GM18499 (cell line): ENCODE measurements around the gene MRPL18.

ENCODE experiments used
- ATAC-seq: cut with Tn5 transposase; IDR thresholded peaks from one replicate; pipeline ENCODE4 v1.9.1; 2021; ENCODE audit warnings: moderate number of reproducible peaks; ENCODE audit not compliant: insufficient read depth, unreplicated experiment

MRPL18 gene

DNA sequence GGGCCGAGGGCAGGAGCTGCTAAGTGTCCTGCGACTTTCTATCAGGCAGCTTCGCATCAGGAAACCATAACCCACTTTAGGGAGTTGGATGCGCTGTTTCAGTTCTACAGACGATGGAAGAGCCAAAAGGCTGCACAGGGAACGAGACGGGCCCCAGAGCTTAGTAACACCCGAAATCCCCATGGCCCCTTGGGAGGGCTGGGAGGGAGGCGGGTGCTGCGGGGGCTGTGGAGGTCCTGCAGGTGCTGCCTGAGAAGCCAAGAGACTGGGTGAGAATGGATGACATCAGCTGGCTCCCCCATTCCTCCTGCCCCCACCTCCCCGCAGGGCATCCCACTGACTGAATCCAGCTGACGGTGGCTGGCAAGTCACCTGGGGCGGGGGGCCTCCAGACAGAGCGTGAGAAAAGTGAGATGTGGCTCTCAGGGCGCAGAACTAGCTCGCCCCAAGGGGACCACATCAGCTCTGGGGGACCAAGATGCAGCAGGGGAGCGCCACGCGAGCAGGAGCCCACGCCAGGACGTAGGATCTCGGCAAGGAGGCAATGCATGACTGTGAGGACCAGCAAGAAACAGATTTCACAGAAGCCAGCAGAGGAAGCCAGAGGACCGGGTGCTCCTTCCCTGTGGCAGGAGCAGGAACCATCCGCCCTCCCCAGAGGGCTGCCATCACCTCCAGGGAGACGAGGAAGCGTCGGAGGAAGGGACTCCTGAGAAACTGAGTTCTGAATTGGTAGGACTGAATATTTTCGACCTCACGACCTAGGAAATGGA is 46.6 kb downstream of the MRPL18 start:
- ATAC-seq: no peak

DNA sequence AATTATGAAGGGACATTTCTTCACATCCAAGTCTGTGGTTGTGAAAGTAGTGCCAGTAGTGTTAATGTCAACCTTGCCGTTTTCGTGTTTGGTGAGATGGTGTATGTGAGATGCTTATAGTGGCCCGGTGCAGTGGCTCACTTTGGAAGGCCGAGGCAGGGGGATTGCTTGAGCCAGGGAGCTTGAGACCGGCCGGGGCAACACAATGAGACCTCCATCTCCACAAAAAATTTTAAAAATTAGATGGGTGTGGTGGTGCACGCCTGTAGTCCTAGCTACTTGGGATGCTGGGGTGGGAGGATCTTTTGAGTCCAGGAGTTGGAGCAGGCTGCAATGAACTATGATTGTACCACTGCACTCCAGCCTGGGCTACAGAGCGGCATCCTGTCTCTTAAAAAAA is 47.2 kb downstream of the MRPL18 start:
- no peak for ATAC-seq

DNA sequence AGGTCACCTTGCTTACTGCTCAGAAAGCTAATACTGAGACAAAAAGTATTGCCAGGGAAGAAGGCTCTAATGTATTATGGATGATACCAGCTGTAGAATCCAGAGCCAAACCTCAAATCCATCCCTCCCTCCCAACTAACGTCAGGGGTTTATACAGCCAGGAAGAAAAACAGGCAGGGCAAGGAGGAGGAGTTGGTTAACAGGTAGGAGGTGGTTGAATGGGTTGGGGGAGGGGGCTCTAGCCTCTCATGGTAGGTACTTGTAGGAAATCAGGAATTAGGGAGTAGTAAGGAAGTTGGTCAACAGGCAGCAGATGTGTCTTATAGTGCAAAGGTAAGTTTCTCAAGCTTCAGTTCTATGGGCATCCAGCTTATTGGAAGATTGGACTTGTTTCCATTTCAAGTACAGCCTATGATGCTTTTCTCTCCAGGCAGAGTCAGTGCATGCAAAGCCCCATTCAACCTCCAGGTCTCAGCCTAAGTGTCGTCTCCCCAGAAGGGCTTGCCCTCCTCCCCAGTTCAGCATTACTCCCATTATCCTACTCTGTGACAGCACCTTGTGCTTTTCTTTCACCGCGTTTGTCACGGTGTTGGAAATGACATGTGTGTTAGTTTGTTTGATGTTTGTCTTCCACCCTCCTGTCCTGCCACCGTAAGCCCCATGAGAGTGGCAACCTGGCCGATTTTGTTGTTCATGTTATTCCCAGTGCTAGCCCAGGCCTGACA is 47.9 kb downstream of the MRPL18 start:
- no peak for ATAC-seq

DNA sequence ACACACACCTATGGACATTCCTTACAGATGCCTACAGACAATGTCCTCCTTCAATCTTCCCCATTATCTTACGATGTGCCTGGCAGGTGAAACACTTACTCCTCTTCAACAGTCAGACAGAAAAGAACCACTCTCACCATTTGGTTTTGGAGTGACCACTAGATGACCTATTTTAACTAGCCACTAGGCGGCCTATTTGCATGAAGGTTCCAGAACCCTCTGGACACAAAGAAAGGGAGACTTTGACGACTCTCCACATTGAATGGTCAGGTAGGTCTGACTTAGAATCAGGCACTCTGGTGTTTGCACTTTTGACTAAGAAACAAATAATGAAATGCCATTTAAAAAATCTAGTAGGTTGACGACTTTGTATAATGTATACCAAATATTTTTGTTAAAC is 51.8 kb downstream of the MRPL18 start:
- ATAC-seq: no peak

DNA sequence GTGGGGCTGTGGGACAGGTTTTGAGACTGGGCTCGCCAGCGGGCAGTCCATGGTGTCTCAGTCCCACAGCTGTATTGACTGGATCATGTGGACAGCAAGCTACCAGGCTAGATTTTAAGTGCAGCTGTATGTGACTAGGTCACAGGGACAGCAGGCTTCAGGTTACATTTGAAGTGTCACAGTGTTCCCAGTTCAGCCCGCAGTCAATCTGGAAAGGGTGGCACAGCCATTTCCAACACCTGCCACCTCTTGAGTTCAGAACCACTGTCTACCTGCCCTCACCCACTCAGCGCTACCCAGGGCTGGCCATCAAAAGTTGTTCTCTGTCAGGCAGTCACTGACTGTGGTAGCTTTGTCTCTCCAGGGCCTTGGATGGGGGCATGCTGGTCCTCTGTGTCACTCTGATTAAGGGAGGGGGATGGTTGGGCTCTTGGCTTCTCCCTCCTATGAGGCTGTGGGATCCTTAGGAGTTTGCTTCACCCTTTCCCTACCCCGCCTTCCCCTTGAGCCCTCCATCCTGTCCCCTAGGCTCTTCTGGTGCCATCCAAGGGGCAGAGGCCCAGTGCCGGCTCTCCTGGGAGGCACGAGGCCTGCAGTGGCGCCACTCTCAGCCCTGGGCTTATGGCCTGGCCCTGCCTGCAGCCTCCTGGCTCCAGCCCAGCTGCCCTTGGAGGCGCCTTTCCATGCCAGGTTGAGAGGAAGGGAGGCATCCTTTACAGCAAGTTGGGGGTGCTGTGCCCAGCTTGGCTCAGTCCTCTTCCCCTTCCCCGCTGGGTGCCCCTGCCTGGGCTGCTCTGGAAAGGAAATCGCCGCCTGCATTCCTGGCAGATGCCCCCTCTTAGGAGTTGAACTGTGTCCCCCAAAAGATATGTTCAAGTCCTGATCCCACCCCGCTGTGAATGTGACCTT is 54.7 kb downstream of the MRPL18 start:
- ATAC-seq: no peak
